Smooth muscle cell of the coronary artery (primary cell): ENCODE measurements around the gene KCNQ1. TPM values are rescaled to one million over a fixed set of nuclear protein-coding genes. Genes with fewer than 3 reads are reported as not detected.

ENCODE experiments used
- total RNA-seq: library from RNA; depleted of rRNA; stranded (reverse); fragments of >200 nt; gene quantifications from 2 replicates; pipeline ENCODE4 v1.2.3, GENCODE V29; 2014; ENCODE audit warnings: low replicate concordance

KCNQ1 gene, protein sequence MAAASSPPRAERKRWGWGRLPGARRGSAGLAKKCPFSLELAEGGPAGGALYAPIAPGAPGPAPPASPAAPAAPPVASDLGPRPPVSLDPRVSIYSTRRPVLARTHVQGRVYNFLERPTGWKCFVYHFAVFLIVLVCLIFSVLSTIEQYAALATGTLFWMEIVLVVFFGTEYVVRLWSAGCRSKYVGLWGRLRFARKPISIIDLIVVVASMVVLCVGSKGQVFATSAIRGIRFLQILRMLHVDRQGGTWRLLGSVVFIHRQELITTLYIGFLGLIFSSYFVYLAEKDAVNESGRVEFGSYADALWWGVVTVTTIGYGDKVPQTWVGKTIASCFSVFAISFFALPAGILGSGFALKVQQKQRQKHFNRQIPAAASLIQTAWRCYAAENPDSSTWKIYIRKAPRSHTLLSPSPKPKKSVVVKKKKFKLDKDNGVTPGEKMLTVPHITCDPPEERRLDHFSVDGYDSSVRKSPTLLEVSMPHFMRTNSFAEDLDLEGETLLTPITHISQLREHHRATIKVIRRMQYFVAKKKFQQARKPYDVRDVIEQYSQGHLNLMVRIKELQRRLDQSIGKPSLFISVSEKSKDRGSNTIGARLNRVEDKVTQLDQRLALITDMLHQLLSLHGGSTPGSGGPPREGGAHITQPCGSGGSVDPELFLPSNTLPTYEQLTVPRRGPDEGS
- total RNA-seq: under 0.01 TPM in 1 of 2 replicates, not detected in the other

DNA sequence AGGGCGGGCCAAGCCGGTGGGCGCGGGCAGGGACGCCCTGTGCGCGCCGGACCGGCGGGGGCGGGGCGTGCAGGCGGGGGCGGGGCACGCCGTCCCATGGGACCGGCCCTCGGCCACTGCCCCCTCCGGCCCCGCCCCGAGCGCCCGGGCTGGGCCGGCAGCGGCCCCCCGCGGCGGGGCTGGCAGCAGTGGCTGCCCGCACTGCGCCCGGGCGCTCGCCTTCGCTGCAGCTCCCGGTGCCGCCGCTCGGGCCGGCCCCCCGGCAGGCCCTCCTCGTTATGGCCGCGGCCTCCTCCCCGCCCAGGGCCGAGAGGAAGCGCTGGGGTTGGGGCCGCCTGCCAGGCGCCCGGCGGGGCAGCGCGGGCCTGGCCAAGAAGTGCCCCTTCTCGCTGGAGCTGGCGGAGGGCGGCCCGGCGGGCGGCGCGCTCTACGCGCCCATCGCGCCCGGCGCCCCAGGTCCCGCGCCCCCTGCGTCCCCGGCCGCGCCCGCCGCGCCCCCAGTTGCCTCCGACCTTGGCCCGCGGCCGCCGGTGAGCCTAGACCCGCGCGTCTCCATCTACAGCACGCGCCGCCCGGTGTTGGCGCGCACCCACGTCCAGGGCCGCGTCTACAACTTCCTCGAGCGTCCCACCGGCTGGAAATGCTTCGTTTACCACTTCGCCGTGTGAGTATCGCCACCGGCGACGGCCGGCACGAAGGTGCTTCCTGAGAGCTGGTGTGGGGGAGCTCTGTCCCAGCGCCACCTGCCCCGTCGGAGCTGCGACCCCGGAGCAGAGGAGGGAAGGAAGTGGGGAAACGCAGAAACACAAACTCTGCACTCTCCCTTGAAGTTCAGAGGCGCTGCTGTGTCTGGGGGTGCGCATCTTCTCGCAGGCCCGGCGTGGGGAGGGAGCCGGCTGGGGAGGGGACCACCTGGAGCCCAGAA, at the start of gene KCNQ1:
Gene KCNQ1 (plus strand): TSS at position 188 of the 925 bp plus-strand sequence. CDS start 91 bp downstream, at position 279.

DNA sequence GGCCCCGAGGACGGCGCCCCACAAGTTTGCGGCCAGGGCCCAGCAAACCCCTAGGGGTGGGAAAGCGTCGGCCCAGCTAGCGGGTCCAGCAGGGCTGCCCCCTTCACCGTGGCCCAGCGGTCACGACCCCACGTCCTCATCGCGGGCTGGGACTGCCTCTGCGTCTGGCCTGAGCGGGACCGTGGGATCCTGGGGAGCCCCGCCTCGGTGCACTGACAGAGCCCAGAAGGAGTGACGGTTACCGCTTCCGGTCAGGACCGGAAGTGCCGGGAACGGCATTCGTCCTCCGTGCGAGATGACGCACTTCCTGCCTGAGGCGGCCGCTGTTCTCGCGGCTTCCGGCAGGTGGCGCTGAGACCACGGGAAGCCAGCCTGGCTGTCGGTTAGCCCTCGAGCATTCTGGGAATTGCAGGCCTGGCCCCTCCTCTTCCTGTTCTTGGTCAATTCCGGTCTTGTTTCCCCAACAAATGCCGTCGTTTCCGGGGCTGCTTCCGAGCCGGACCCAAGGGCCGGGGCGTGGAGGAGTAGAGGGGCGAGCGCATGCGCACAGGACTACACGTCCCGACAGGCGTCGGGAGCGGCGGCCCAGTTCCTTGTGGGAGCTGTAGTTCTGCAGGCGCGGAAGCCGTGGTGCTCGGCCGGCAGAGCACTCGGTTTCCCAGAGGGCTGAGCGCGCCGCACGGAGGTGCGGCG, 44.6 kb upstream of the KCNQ1 start, which contains the start of gene TSSC4:
Gene TSSC4 (plus strand): TSS at position 682 of the 693 bp plus-strand sequence. CDS start 1,884 bp downstream, outside the sequence.

DNA sequence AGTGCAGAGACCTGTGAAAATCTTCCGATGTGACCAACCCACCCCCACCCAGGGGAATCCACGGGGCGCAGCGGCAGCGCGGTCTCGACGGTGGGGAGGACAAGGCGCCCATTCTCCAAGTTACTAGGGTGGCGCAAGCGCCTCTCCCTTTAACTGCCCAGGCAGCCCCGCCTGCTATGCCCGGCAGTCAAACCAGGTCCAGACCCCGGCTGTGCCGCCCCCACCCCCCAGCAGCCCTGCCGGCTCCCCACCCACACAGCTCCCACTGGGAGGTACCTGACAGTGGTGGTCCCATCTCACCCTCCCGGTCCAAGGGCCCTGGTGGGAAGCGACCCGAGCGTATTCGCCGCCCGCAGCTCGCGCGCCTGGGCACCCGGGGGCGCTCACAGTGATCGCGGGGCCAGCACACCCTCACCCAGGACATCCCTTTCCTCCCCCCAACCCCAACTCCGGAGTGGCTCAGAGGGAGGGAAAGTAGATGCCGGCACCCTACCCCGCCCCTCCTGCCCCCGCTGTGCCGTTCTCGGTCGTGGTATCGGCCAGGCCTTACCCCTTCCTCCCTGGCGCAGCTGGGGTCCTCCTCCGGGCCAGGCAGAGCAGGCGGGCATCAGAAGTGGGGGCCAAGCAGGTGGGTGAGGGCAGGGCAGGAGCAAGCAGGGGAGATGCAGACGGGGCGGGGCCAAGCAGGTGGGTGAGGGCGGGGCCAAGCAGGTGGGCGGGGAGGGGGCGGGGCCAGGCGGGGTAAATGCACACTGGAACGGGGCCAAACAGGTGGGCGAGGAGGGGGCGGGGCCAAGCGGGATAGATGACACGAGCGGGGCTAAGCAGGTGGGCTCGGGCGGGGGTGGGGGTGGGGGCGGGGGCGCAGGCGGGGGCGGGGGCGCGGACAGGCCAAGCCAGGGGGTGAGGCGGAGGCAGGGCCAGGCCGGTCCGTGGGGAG, 657 bp upstream of the KCNQ1 start, which contains the start of gene TRPM5:
Gene TRPM5 (minus strand): TSS at position 634 of the 940 bp plus-strand sequence. CDS start 21,478 bp downstream, outside the sequence.

DNA sequence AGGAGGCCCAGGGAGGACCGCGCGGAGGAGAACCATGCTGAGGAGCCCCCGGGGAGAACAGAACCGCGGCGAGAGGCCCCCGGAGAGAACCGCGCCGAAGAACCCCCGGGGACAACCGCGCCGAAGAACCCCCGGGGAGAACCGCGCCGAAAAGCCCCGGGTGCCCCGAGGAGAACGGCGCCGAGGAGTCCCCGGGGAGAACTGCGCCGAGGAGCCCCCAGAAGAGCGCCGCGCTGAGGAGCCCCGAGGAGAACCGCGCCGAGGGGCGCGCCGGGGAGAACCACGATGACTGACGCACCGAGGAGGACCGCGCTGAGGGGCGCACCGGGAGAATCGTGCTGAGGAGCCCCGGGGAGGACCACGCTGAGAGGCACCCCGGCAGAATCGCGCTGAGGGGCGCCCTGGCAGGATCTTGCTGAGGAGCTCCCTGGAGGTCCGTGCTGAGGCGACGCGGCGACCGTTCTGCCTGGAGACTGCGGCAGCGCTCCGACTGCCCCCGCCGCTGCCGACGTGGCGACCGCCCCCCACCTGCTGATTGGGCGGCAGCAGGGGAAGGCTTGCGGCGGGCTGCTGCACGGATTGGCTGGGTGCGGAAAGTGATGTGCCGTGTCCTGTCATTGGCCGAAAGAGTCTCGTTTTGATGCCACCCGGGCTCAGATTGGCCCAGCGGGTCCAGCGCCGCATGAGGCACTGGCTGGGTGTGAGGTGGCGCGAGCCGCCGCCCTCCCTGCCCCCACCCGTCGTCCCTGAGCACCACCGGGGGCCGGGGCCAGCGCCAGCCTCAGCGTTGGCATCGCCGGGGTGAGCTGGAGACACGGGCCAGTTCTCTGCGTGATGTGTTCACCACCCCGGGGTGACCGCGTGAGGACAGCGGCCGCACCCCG, 255.0 kb downstream of the KCNQ1 start, which contains the start of gene KCNQ1OT1:
Gene KCNQ1OT1 (minus strand): TSS at position 464 of the 884 bp plus-strand sequence.

DNA sequence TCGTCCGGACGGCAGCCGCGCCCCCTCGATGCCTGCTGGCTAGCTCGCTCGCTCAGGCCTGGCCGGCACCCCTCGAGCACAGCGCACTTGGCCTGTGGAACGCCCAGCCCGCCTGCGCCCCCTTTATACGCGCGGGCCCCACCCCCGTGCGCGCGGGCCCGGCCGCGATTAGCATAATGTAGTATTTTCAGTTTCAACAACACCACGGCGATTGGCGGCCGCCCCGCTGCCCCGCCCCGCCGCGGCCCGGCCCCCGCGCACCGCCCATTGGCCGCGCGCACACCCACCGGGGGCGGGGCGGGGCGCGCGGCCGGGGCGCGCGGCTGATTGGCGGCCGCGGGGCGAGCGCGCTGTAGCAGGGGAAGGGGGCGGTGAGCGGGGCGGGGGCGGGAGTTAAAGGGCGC, 440.9 kb downstream of the KCNQ1 start, which contains the start of gene CDKN1C:
Gene CDKN1C (minus strand): TSS at position 98 of the 404 bp plus-strand sequence. CDS start 319 bp downstream, outside the sequence.

Other genes with a start within 250 kb of the KCNQ1 start
- gene ASCL2, start 174.4 kb upstream of the KCNQ1 start, total RNA-seq: not detected in 2 replicates
- 0.08 TPM in 1 of 2 replicates, not detected in the other for gene C11orf21, start 143.1 kb upstream of the KCNQ1 start, total RNA-seq
- 0.12 TPM in 1 of 2 replicates, not detected in the other for gene TSPAN32, start 143.0 kb upstream of the KCNQ1 start, total RNA-seq
- gene CD81, start 67.7 kb upstream of the KCNQ1 start, total RNA-seq: 166 and 536 TPM in 2 replicates
- gene TSSC4, start 44.3 kb upstream of the KCNQ1 start, total RNA-seq: 56.5 and 75.0 TPM in 2 replicates
- gene TRPM5, start 494 bp upstream of the KCNQ1 start, total RNA-seq: not detected in 2 replicates